ENCODE data around the gene ANAPC4.

- TF ChIP-seq TAF1 (IDR thresholded peaks at IDR 0.05; ENCODE audit: low read depth, low read length) (no peak), NRF1 (IDR thresholded peaks at IDR 0.05; ENCODE audit: low read depth, low read length) (no peak), CTCF (IDR thresholded peaks at IDR 0.05; ENCODE audit: control extremely low read depth in 1 of 3, insufficient read depth in 1 of 3, low read depth in 1 of 3, low read length in 3 of 3) (no peak), TCF12 (IDR thresholded peaks at IDR 0.05; ENCODE audit: low read depth, low read length) (no peak), CHD2 (IDR thresholded peaks at IDR 0.05; ENCODE audit: low read length) (no peak)
- TF ChIP-seq, protein P1, sequence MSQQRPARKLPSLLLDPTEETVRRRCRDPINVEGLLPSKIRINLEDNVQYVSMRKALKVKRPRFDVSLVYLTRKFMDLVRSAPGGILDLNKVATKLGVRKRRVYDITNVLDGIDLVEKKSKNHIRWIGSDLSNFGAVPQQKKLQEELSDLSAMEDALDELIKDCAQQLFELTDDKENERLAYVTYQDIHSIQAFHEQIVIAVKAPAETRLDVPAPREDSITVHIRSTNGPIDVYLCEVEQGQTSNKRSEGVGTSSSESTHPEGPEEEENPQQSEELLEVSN (IDR thresholded peaks at IDR 0.05), result no peak
Measured at GRCh38 chr4:25370242-25370641, 6.8 kb upstream of the ANAPC4 start.

All from H1 (cell line).